Spinal cord (tissue), 10 donors: Measurements from ENCODE around the gene NFE2L2. TPM values are rescaled to one million over a fixed set of nuclear protein-coding genes. Genes with fewer than 3 reads are reported as not detected.
"Not testable (repeated sequence)": the region's sequence is repeated elsewhere in the genome, so short reads cannot be mapped to it uniquely, and the experiment has no call there.

Source experiments
- DNase-seq, 6 donors: peaks; one replicate each; pipeline versions ENCODE4 v3.0.0 to v3.0.0-alpha.2; 2013 to 2015; ENCODE audit warnings: low spot score in 6 of 6, low read depth in 4 of 6
- H3K27ac ChIP-seq: one replicate; pipeline ENCODE4 v1.5.1; 2013; ENCODE audit warnings: low read depth, low read length, control low read depth
- H3K27me3 ChIP-seq: one replicate; pipeline ENCODE4 v1.6.1; 2013; ENCODE audit warnings: low read length; ENCODE audit not compliant: control insufficient read depth, insufficient read depth
- H3K36me3 ChIP-seq: one replicate; pipeline ENCODE4 v1.6.1; 2013; ENCODE audit warnings: low read length; ENCODE audit not compliant: control insufficient read depth, insufficient read depth
- H3K4me1 ChIP-seq: one replicate; pipeline ENCODE4 v1.6.1; 2013; ENCODE audit warnings: low read length; ENCODE audit not compliant: control insufficient read depth, insufficient read depth
- H3K4me3 ChIP-seq: one replicate; pipeline ENCODE4 v1.5.1; 2013; ENCODE audit warnings: low read depth, low read length, control low read depth
- H3K9me3 ChIP-seq: one replicate; pipeline ENCODE4 v1.6.1; 2013; ENCODE audit warnings: low read length; ENCODE audit not compliant: control insufficient read depth, insufficient read depth
- WGBS: methylation state at CpG from one replicate; pipeline ENCODE4 v1.1.5; 2013; ENCODE audit warnings: missing lambda C conversion rate; ENCODE audit not compliant: insufficient coverage; 5-methylcytosine and 5-hydroxymethylcytosine counted together
- long read RNA-seq, 4 donors: transcript quantifications; one replicate each; lab custom pipeline, GENCODE V29; 2026
- polyA plus RNA-seq, 2 donors: library from polyadenylated mRNA; unstranded; fragments of 120-200 nt; gene quantifications; one replicate each; pipeline ENCODE4 v1.2.1, GENCODE V29; 2013; ENCODE audit not compliant: insufficient read length in 2 of 2
- total RNA-seq, 2 donors: library from RNA; depleted of rRNA in 1 of 2; stranded (reverse); fragments of 120-200 nt in 1 of 2; fragments of >200 nt in 1 of 2; gene quantifications; one replicate each; pipeline versions ENCODE4 v1.2.3 to v1.2.4, GENCODE V29; 2013 to 2014
- donor health status: healthy.

Gene NFE2L2
- 10 to 100 TPM; 62.9 to 87.9 TPM for total RNA-seq
- polyA plus RNA-seq: 10 to 100 TPM; 62.8 to 66.7 TPM
- long read RNA-seq, donor 1, transcript NFE2L2-201 (5 exons, 2,853 nt): major isoform, 16 of 27 reads
- long read RNA-seq, donor 1, transcript NFE2L2-202 (5 exons, 2,651 nt): minor isoform, 5 of 27 reads
- long read RNA-seq, donor 1, partial matches to known transcripts: 0 of 27 reads
- long read RNA-seq, donor 1, other reads (novel, unspliced or antisense): 0 of 27 reads
- long read RNA-seq, donor 2, partial matches to known transcripts: 0 of 7 reads
- long read RNA-seq, donor 2, other reads (novel, unspliced or antisense): 0 of 7 reads
- long read RNA-seq, donor 3, transcript NFE2L2-210 (2 exons, 521 nt): minor isoform, 6 of 18 reads
- long read RNA-seq, donor 3, transcript NFE2L2-201 (5 exons, 2,853 nt): major isoform, 11 of 18 reads
- long read RNA-seq, donor 3, partial matches to known transcripts: 0 of 18 reads
- long read RNA-seq, donor 3, other reads (novel, unspliced or antisense): 0 of 18 reads
- long read RNA-seq, donor 4, transcript NFE2L2-210 (2 exons, 521 nt): minor isoform, 6 of 31 reads
- long read RNA-seq, donor 4, transcript NFE2L2-201 (5 exons, 2,853 nt): minor isoform, 7 of 31 reads
- long read RNA-seq, donor 4, transcript NFE2L2-202 (5 exons, 2,651 nt): major isoform, 11 of 31 reads
- long read RNA-seq, donor 4, partial matches to known transcripts: 5 of 31 reads
- long read RNA-seq, donor 4, other reads (novel, unspliced or antisense): 0 of 31 reads

- 0% methylated on average over 55 of the region's 66 CpGs for WGBS
- Histone ChIP-seq H3K36me3 (no peaks in the 10 kb centered on the region), H3K4me1 (peaks cover 9% of the 10 kb centered on the region), H3K9me3 (no peaks in the 10 kb centered on the region), H3K27me3 (no peaks in the 10 kb centered on the region), H3K27ac (peak within 1 kb of the TSS; percentile 100), H3K4me3 (peak within 1 kb of the TSS; percentile 90)
- DNase-seq: peak; percentile 53 to 95 (median 76)
Measured at GRCh38 chr2:177264693-177265587, at the start of gene NFE2L2. Gene NFE2L2, minus strand, starts transcription at chr2:177264727. Its CDS starts 151 bp downstream, at chr2:177264576.

GRCh38 chr2:177314194-177314593 lies 49.7 kb upstream of the NFE2L2 start:
- no CpG with 5 or more reads among the region's 1 CpG for WGBS
- H3K36me3 ChIP-seq: no peaks in the 10 kb centered on the region
- no peak overlapping the region for H3K4me3 ChIP-seq
- no peak for DNase-seq
- no peaks in the 10 kb centered on the region for H3K9me3 ChIP-seq
- no peak overlapping the region for H3K27ac ChIP-seq
- H3K27me3 ChIP-seq: no peaks in the 10 kb centered on the region
- no peaks in the 10 kb centered on the region for H3K4me1 ChIP-seq

DNA sequence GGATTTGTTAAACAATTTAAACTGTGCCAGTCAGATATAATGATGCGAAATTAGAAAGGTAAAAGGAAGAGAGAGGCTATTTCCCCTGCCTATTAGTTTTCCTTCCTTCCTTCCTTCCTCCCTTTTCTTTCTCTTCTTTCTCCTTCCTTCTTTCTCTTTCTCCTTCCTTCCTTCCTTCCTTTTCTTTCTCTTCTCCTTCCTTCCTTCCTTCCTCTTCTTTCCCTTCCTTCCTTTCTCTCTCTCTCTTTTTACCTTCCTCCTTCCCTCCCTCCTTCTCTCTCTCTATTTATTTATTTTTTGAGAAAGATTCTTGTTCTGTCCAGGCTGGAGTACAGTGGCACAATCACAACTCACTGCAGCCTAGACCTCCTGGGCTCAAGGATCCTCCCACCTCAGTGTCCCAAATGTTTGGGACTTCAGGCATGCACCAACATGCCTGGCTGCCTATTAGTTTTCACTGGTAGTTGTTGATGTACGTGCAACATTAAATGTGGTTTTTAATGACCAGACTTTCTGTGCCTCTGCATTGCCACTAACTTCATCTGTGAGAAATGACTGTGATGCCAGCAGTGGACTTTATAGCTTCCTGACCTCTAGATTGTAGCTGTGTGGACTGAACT lies 48.7 kb upstream of the NFE2L2 start:
- no peak for DNase-seq
- Histone ChIP-seq H3K4me1 (no peaks in the 10 kb centered on the region), H3K27me3 (no peaks in the 10 kb centered on the region), H3K27ac (no peak overlapping the region), H3K9me3 (no peaks in the 10 kb centered on the region), H3K4me3 (no peak overlapping the region), H3K36me3 (no peaks in the 10 kb centered on the region)
- WGBS: 80% methylated on average over 1 of the region's 2 CpGs

- no peak for DNase-seq
- Histone ChIP-seq H3K4me3 (no peak overlapping the region), H3K27me3 (no peaks in the 10 kb centered on the region), H3K36me3 (no peaks in the 10 kb centered on the region), H3K9me3 (no peaks in the 10 kb centered on the region), H3K4me1 (no peaks in the 10 kb centered on the region), H3K27ac (no peak overlapping the region)
- no CpG with 5 or more reads among the region's 1 CpG for WGBS
Measured at GRCh38 chr2:177312562-177312961, 48.0 kb upstream of the NFE2L2 start.

DNA sequence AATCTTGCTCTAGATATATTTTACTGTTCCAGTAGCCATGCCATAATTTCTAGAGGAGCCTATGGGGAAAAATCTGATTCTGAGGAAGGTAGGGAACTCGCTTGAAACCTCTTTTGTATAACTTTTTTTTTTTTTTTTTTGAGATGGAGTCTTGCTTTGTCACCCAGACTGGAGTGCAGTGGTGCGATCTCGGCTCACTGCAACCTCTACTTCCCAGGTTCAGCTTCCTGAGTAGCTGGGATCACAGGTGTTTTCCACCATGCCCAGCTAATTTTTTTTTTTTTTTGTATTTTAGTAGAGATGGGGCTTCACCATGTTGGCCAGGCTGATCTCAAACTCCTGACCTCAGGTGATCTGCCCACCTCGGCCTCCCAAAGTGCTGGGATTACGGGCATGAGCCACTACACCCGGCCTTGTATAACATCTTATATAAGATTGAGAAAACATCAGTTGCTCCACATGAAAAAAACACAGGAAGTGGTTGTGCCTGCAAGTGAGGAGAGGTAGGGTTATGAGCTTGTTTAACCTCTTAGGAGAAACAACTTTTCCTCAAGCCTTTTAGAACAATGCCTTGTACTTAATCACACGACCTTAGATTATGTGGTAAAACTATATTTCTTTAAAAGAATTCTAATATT lies 45.3 kb upstream of the NFE2L2 start:
- not testable (repeated sequence) for H3K4me1 ChIP-seq, H3K27ac ChIP-seq, H3K4me3 ChIP-seq, H3K27me3 ChIP-seq, H3K36me3 ChIP-seq, H3K9me3 ChIP-seq, DNase-seq
- no CpG with 5 or more reads among the region's 7 CpGs for WGBS

DNA sequence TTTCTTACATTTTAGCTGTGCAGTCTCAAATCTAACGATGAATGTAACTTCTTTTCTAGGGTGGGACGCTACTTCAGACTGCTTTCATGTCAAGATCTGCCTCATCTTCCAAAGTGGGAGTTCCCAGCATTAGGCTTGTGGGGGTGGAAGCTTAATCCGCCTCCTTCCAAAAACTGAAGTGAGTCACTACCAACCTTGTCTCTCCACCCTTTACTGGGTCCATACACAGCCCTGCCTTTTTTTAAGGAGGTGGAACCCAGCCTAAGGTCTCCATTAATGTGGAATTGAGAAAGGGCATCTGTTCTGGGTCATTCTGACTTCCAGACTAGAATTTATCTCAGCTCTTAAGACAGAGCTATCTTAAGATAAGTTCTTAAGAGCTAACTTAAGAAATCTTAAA lies 42.0 kb upstream of the NFE2L2 start:
- no peaks in the 10 kb centered on the region for H3K4me1 ChIP-seq
- no CpG with 5 or more reads among the region's 3 CpGs for WGBS
- H3K9me3 ChIP-seq: no peaks in the 10 kb centered on the region
- H3K4me3 ChIP-seq: no peak overlapping the region
- no peak overlapping the region for H3K27ac ChIP-seq
- DNase-seq: no peak
- H3K36me3 ChIP-seq: no peaks in the 10 kb centered on the region
- no peaks in the 10 kb centered on the region for H3K27me3 ChIP-seq

GRCh38 chr2:177303939-177304338 lies 39.4 kb upstream of the NFE2L2 start:
- DNase-seq: no peak
- Histone ChIP-seq H3K36me3 (no peaks in the 10 kb centered on the region), H3K4me3 (no peak overlapping the region), H3K27me3 (no peaks in the 10 kb centered on the region), H3K27ac (no peak overlapping the region), H3K4me1 (no peaks in the 10 kb centered on the region), H3K9me3 (no peaks in the 10 kb centered on the region)

DNA sequence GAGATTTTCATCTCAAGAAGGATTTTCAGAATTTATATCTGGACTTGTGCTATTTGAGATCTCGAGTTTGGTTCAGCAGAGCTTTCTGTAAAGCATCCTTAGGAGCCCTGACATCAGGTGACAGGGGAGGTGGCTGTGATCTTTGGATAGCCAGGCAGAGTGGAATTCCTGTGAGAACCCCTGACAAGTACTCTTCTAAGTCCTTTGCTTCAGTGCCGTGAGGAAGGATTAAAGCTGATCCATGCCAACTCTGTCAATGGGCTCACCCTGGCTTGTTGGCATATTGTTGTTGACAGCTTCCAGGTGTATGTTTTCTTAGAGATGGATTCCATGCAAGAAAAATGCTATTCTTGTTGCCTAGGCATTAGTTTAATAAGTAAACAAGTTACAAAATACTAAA lies 38.0 kb upstream of the NFE2L2 start:
- no peaks in the 10 kb centered on the region for H3K27me3 ChIP-seq

DNA sequence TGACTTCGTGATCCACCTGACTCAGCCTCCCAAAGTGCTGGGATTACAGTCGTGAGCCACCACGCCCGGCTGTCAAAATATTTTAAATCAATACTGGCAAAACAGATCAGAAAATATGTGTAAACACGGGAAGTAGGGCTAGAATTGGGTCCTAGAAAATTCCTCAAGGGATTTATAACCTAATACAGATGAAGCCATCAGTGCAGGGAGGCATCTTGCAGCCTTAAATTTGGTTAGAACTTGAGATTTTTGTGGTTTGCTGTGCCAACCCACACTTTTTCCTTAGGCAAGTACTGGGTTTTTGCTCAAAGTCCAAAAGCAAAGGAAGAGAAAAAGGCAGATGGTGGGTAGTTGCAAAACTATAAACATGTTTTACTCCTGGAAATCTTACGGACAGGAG lies 33.7 kb upstream of the NFE2L2 start:
- WGBS: 83% methylated on average over 1 of the region's 6 CpGs
- H3K27ac ChIP-seq: no peak overlapping the region
- H3K36me3 ChIP-seq: no peaks in the 10 kb centered on the region
- no peak overlapping the region for H3K4me3 ChIP-seq
- no peaks in the 10 kb centered on the region for H3K9me3 ChIP-seq
- H3K4me1 ChIP-seq: peaks cover 6% of the 10 kb centered on the region
- no peaks in the 10 kb centered on the region for H3K27me3 ChIP-seq
- DNase-seq: no peak

More for the DNA sequence above, 38.0 kb upstream of the NFE2L2 start:
- Histone ChIP-seq H3K4me3 (no peak overlapping the region), H3K9me3 (no peaks in the 10 kb centered on the region), H3K27ac (no peak overlapping the region), H3K36me3 (no peaks in the 10 kb centered on the region), H3K4me1 (no peaks in the 10 kb centered on the region)
- 50% methylated on average over 2 of the region's 2 CpGs for WGBS
- no peak for DNase-seq
